Measurements from ENCODE around the gene LENG9.
"Not testable (repeated sequence)": the region's sequence is repeated elsewhere in the genome, so short reads cannot be mapped to it uniquely, and the experiment has no call there.

GRCh38 chr19:54497747-54498450 is 34.3 kb upstream of the LENG9 start:
- TF ChIP-seq EP300, POLR2AphosphoS5 (IDR thresholded peaks at IDR 0.05): not testable (repeated sequence)
- TF ChIP-seq, protein P1, sequence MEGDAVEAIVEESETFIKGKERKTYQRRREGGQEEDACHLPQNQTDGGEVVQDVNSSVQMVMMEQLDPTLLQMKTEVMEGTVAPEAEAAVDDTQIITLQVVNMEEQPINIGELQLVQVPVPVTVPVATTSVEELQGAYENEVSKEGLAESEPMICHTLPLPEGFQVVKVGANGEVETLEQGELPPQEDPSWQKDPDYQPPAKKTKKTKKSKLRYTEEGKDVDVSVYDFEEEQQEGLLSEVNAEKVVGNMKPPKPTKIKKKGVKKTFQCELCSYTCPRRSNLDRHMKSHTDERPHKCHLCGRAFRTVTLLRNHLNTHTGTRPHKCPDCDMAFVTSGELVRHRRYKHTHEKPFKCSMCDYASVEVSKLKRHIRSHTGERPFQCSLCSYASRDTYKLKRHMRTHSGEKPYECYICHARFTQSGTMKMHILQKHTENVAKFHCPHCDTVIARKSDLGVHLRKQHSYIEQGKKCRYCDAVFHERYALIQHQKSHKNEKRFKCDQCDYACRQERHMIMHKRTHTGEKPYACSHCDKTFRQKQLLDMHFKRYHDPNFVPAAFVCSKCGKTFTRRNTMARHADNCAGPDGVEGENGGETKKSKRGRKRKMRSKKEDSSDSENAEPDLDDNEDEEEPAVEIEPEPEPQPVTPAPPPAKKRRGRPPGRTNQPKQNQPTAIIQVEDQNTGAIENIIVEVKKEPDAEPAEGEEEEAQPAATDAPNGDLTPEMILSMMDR (IDR thresholded peaks at IDR 0.05): not testable (repeated sequence)
